ENCODE data around the gene P2RY14.

The P2RY14 gene

GRCh38 chr3:151275091-151275490 lies 3.3 kb downstream of the P2RY14 start:
- Histone ChIP-seq H2BK120ac (ENCODE audit: low read depth, low read length) (no peak overlapping the region), H3K27ac (replicated peaks; ENCODE audit: low read length) (no peak overlapping the region), H3K9me3 (replicated peaks in 1 of 2; ENCODE audit: control insufficient read depth in 2 of 2, insufficient read depth in 1 of 2, low read depth in 1 of 2, low read length in 2 of 2) (no peaks in the 10 kb centered on the region), H3K4ac (ENCODE audit: low read length) (no peak overlapping the region), H2BK12ac (ENCODE audit: low read length) (no peak overlapping the region), H3K4me2 (ENCODE audit: insufficient read depth, low read length, poor library complexity, severe bottlenecking) (no peak overlapping the region), H4K91ac (ENCODE audit: low read depth, low read length, poor library complexity) (no peak overlapping the region), H3K4me1 (ENCODE audit: control insufficient read depth in 2 of 2, insufficient read depth in 1 of 2, low read depth in 1 of 2, low read length in 2 of 2) (no peaks in the 10 kb centered on the region), H3K4me3 (ENCODE audit: low read length in 2 of 2) (no peak overlapping the region), H2BK5ac (ENCODE audit: low read length) (no peak overlapping the region), H4K8ac (ENCODE audit: low read depth, low read length) (no peak overlapping the region), H3K23ac (ENCODE audit: low read depth, low read length, poor library complexity) (no peak overlapping the region), H2AK5ac (ENCODE audit: low read depth, low read length) (no peak overlapping the region), H3K9ac (ENCODE audit: low read depth, low read length, poor library complexity) (no peak overlapping the region), H3K79me1 (ENCODE audit: low read depth, low read length) (no peaks in the 10 kb centered on the region), H3K27me3 (ENCODE audit: control insufficient read depth in 3 of 3, insufficient read depth in 3 of 3, low read depth in 1 of 3, low read length in 3 of 3) (no peaks in the 10 kb centered on the region), H3K14ac (ENCODE audit: low read length) (no peak overlapping the region), H2AFZ (ENCODE audit: low read length) (no peak overlapping the region), H3K18ac (ENCODE audit: low read length) (no peak overlapping the region), H2BK15ac (ENCODE audit: low read length) (no peak overlapping the region), H3K36me3 (replicated peaks in 1 of 2; ENCODE audit: control insufficient read depth in 2 of 2, insufficient read depth in 2 of 2, low read length in 2 of 2) (no peaks in the 10 kb centered on the region)
- DNase-seq (ENCODE audit: low spot score): no peak
- WGBS, 2 donors (ENCODE audit: extremely low coverage in 2 of 2, insufficient read length in 2 of 2, insufficient replicate concordance in 1 of 2): no CpG with 5 or more reads among the region's 5 CpGs

GRCh38 chr3:151269631-151270030 lies 8.7 kb downstream of the P2RY14 start:
- H3K9me3 ChIP-seq (replicated peaks in 1 of 2; ENCODE audit: control insufficient read depth in 2 of 2, insufficient read depth in 1 of 2, low read depth in 1 of 2, low read length in 2 of 2): no peaks in the 10 kb centered on the region
- H2AK5ac ChIP-seq (ENCODE audit: low read depth, low read length): no peak overlapping the region
- H2AFZ ChIP-seq (ENCODE audit: low read length): no peak overlapping the region
- H4K8ac ChIP-seq (ENCODE audit: low read depth, low read length): no peak overlapping the region
- H3K9ac ChIP-seq (ENCODE audit: low read depth, low read length, poor library complexity): no peak overlapping the region
- H2BK15ac ChIP-seq (ENCODE audit: low read length): no peak overlapping the region
- H3K4ac ChIP-seq (ENCODE audit: low read length): no peak overlapping the region
- H2BK12ac ChIP-seq (ENCODE audit: low read length): no peak overlapping the region
- H3K23ac ChIP-seq (ENCODE audit: low read depth, low read length, poor library complexity): no peak overlapping the region
- no peaks in the 10 kb centered on the region for H3K27me3 ChIP-seq (ENCODE audit: control insufficient read depth in 3 of 3, insufficient read depth in 3 of 3, low read depth in 1 of 3, low read length in 3 of 3)
- H3K4me1 ChIP-seq (ENCODE audit: control insufficient read depth in 2 of 2, insufficient read depth in 1 of 2, low read depth in 1 of 2, low read length in 2 of 2): peaks cover 0 to 3% of the 10 kb centered on the region in 2 donors
- no peak overlapping the region for H3K27ac ChIP-seq (replicated peaks; ENCODE audit: low read length)
- no peak overlapping the region for H2BK5ac ChIP-seq (ENCODE audit: low read length)
- no peak overlapping the region for H3K18ac ChIP-seq (ENCODE audit: low read length)
- no peaks in the 10 kb centered on the region for H3K36me3 ChIP-seq (replicated peaks in 1 of 2; ENCODE audit: control insufficient read depth in 2 of 2, insufficient read depth in 2 of 2, low read length in 2 of 2)
- no peak overlapping the region for H2BK120ac ChIP-seq (ENCODE audit: low read depth, low read length)
- no peak overlapping the region for H3K4me2 ChIP-seq (ENCODE audit: insufficient read depth, low read length, poor library complexity, severe bottlenecking)
- no peak overlapping the region for H4K91ac ChIP-seq (ENCODE audit: low read depth, low read length, poor library complexity)
- no peaks in the 10 kb centered on the region for H3K79me1 ChIP-seq (ENCODE audit: low read depth, low read length)
- no peak overlapping the region for H3K14ac ChIP-seq (ENCODE audit: low read length)
- WGBS, 2 donors (ENCODE audit: extremely low coverage in 2 of 2, insufficient read length in 2 of 2, insufficient replicate concordance in 1 of 2): no CpG with 5 or more reads among the region's 5 CpGs
- no peak overlapping the region for H3K4me3 ChIP-seq (ENCODE audit: low read length in 2 of 2)
- no peak for DNase-seq (ENCODE audit: low spot score)

GRCh38 chr3:151268267-151269235 lies 9.8 kb downstream of the P2RY14 start:
- no CpG with 5 or more reads among the region's 11 CpGs for WGBS, 2 donors (ENCODE audit: extremely low coverage in 2 of 2, insufficient read length in 2 of 2, insufficient replicate concordance in 1 of 2)

GRCh38 chr3:151267066-151267465 lies 11.3 kb downstream of the P2RY14 start:
- no peak overlapping the region for H3K4ac ChIP-seq (ENCODE audit: low read length)
- no peak overlapping the region for H4K8ac ChIP-seq (ENCODE audit: low read depth, low read length)
- H3K23ac ChIP-seq (ENCODE audit: low read depth, low read length, poor library complexity): no peak overlapping the region
- no peak overlapping the region for H3K18ac ChIP-seq (ENCODE audit: low read length)
- H2AK5ac ChIP-seq (ENCODE audit: low read depth, low read length): no peak overlapping the region
- H2BK5ac ChIP-seq (ENCODE audit: low read length): no peak overlapping the region
- H3K4me1 ChIP-seq (ENCODE audit: control insufficient read depth in 2 of 2, insufficient read depth in 1 of 2, low read depth in 1 of 2, low read length in 2 of 2): peaks cover 0 to 3% of the 10 kb centered on the region in 2 donors
- no peak overlapping the region for H3K14ac ChIP-seq (ENCODE audit: low read length)
- WGBS, 2 donors (ENCODE audit: extremely low coverage in 2 of 2, insufficient read length in 2 of 2, insufficient replicate concordance in 1 of 2): no CpG with 5 or more reads among the region's 1 CpG
- H3K79me1 ChIP-seq (ENCODE audit: low read depth, low read length): no peaks in the 10 kb centered on the region
- no peak overlapping the region for H3K4me3 ChIP-seq (ENCODE audit: low read length in 2 of 2)
- H3K36me3 ChIP-seq (replicated peaks in 1 of 2; ENCODE audit: control insufficient read depth in 2 of 2, insufficient read depth in 2 of 2, low read length in 2 of 2): no peaks in the 10 kb centered on the region
- H2AFZ ChIP-seq (ENCODE audit: low read length): no peak overlapping the region
- no peak overlapping the region for H3K4me2 ChIP-seq (ENCODE audit: insufficient read depth, low read length, poor library complexity, severe bottlenecking)
- no peak for DNase-seq (ENCODE audit: low spot score)
- no peaks in the 10 kb centered on the region for H3K9me3 ChIP-seq (replicated peaks in 1 of 2; ENCODE audit: control insufficient read depth in 2 of 2, insufficient read depth in 1 of 2, low read depth in 1 of 2, low read length in 2 of 2)
- H3K27ac ChIP-seq (replicated peaks; ENCODE audit: low read length): no peak overlapping the region
- H2BK15ac ChIP-seq (ENCODE audit: low read length): no peak overlapping the region
- H4K91ac ChIP-seq (ENCODE audit: low read depth, low read length, poor library complexity): no peak overlapping the region
- no peak overlapping the region for H2BK120ac ChIP-seq (ENCODE audit: low read depth, low read length)
- H3K9ac ChIP-seq (ENCODE audit: low read depth, low read length, poor library complexity): no peak overlapping the region
- H3K27me3 ChIP-seq (ENCODE audit: control insufficient read depth in 3 of 3, insufficient read depth in 3 of 3, low read depth in 1 of 3, low read length in 3 of 3): no peaks in the 10 kb centered on the region
- H2BK12ac ChIP-seq (ENCODE audit: low read length): no peak overlapping the region

More at GRCh38 chr3:151268267-151269235, 9.8 kb downstream of the P2RY14 start:
- Histone ChIP-seq H3K27ac (replicated peaks; ENCODE audit: low read length) (no peak overlapping the region), H2AFZ (ENCODE audit: low read length) (no peak overlapping the region), H3K18ac (ENCODE audit: low read length) (no peak overlapping the region), H3K27me3 (ENCODE audit: control insufficient read depth in 3 of 3, insufficient read depth in 3 of 3, low read depth in 1 of 3, low read length in 3 of 3) (no peaks in the 10 kb centered on the region), H3K36me3 (replicated peaks in 1 of 2; ENCODE audit: control insufficient read depth in 2 of 2, insufficient read depth in 2 of 2, low read length in 2 of 2) (no peaks in the 10 kb centered on the region), H2BK120ac (ENCODE audit: low read depth, low read length) (no peak overlapping the region), H3K9ac (ENCODE audit: low read depth, low read length, poor library complexity) (no peak overlapping the region), H2AK5ac (ENCODE audit: low read depth, low read length) (no peak overlapping the region), H3K9me3 (replicated peaks in 1 of 2; ENCODE audit: control insufficient read depth in 2 of 2, insufficient read depth in 1 of 2, low read depth in 1 of 2, low read length in 2 of 2) (no peaks in the 10 kb centered on the region), H3K4me2 (ENCODE audit: insufficient read depth, low read length, poor library complexity, severe bottlenecking) (no peak overlapping the region), H2BK15ac (ENCODE audit: low read length) (no peak overlapping the region), H3K4ac (ENCODE audit: low read length) (no peak overlapping the region), H4K91ac (ENCODE audit: low read depth, low read length, poor library complexity) (no peak overlapping the region), H2BK12ac (ENCODE audit: low read length) (no peak overlapping the region), H2BK5ac (ENCODE audit: low read length) (no peak overlapping the region), H4K8ac (ENCODE audit: low read depth, low read length) (no peak overlapping the region), H3K4me1 (ENCODE audit: control insufficient read depth in 2 of 2, insufficient read depth in 1 of 2, low read depth in 1 of 2, low read length in 2 of 2) (peaks cover 0 to 3% of the 10 kb centered on the region in 2 donors), H3K23ac (ENCODE audit: low read depth, low read length, poor library complexity) (no peak overlapping the region), H3K14ac (ENCODE audit: low read length) (no peak overlapping the region), H3K4me3 (ENCODE audit: low read length in 2 of 2) (no peak overlapping the region), H3K79me1 (ENCODE audit: low read depth, low read length) (no peaks in the 10 kb centered on the region)
- DNase-seq (ENCODE audit: low spot score): no peak

Data from neuronal stem cell (in vitro differentiated cells).